HepG2 (cell line): Measurements from ENCODE around the gene SLC6A8. TPM values are rescaled to one million over a fixed set of nuclear protein-coding genes. Genes with fewer than 3 reads are reported as not detected.
"Not testable (repeated sequence)": the region's sequence is repeated elsewhere in the genome, so short reads cannot be mapped to it uniquely, and the experiment has no call there.

ENCODE experiments used
- ATAC-seq: fragments of 200-7000 bp; cut with Tn5 transposase; 3 replicates; pipeline ENCODE4 v1.9.1; 2020; ENCODE audit warnings: mild to moderate bottlenecking, moderate library complexity
- BruUV-seq: library from RNA; stranded (reverse); fragments of 400-500 nt; replicated peaks from 2 replicates; lab custom pipeline; 2021; lab: Mats Ljungman, UMichigan
- CTCF ChIA-PET: fragments of 300-600 bp; formaldehyde crosslinking; extraction: SDS; loops from one replicate; lab custom pipeline; 2021; ENCODE audit warnings: low total read pairs, inconsistent platforms, low intra/inter-chr PET ratio; lab: Yijun Ruan, JAX
- POLR2A ChIA-PET: fragments of 350-600 bp; sonication (Branson Sonifier 250); formaldehyde crosslinking; loops from one replicate; lab custom pipeline; 2020; ENCODE audit warnings: antibody characterized with exemption, inconsistent platforms; lab: Yijun Ruan, JAX
- DNase-seq: peaks from one replicate; pipeline ENCODE4 v3.0.0-alpha.2; 2015; ENCODE audit warnings: low spot score
- FAIRE-seq: peaks from 3 replicates; lab custom pipeline; 2011; peaks lifted over from hg19 to GRCh38; lab: Jason Lieb, UNC
- H2AFZ ChIP-seq: one replicate; pipeline ENCODE4 v1.6.1; 2011; ENCODE audit warnings: low read length, inconsistent platforms
- H3K27ac ChIP-seq: fragments of 300-600 bp; 3 replicates; pipeline ENCODE4 v1.8.0; 2011; ENCODE audit warnings: mixed run types, mild to moderate bottlenecking, mixed read lengths, low read length, inconsistent platforms; ENCODE audit not compliant: insufficient read depth; ENCODE audit errors: extremely low read length
- H3K27me3 ChIP-seq, 2 experiments: fragments of 200-600 bp in 1 of 2; 2 replicates in 1 of 2; 3 replicates in 1 of 2; pipeline versions ENCODE4 v1.6.0 to v1.8.0; 2011; ENCODE audit warnings: low read length in 2 of 2, mild to moderate bottlenecking in 2 of 2, moderate library complexity in 2 of 2, inconsistent platforms in 1 of 2; ENCODE audit not compliant: insufficient read depth in 2 of 2, control insufficient read depth in 1 of 2
- H3K36me3 ChIP-seq, 2 experiments: fragments of 200-600 bp in 1 of 2; replicated peaks in 1 of 2; 2 replicates in 1 of 2; 3 replicates in 1 of 2; pipeline versions ENCODE4 v1.5.1 to v1.8.0; 2011; ENCODE audit warnings: low read length in 2 of 2, inconsistent platforms in 1 of 2; ENCODE audit not compliant: insufficient read depth in 2 of 2, control insufficient read depth in 1 of 2
- H3K4me1 ChIP-seq: 2 replicates; pipeline ENCODE4 v1.5.1; 2012; ENCODE audit warnings: low read length, inconsistent platforms; ENCODE audit not compliant: insufficient read depth
- H3K4me2 ChIP-seq: 2 replicates; pipeline ENCODE4 v1.6.0; 2011; ENCODE audit warnings: low read depth, low read length, inconsistent platforms
- H3K4me3 ChIP-seq, 3 experiments: fragments of 200-600 bp in 1 of 3; sonication (generic), shearing (Covaris generic) in 1 of 3; replicated peaks in 1 of 3; 2 replicates each; pipeline ENCODE4 v1.5.1; 2011 to 2016; ENCODE audit warnings: low read length in 3 of 3, inconsistent platforms in 2 of 3, low read depth in 2 of 3, mild to moderate bottlenecking in 2 of 3, control low read depth in 1 of 3, mixed read lengths in 1 of 3; ENCODE audit not compliant: insufficient read depth in 1 of 3
- H3K79me2 ChIP-seq: one replicate; pipeline ENCODE4 v1.6.1; 2011; ENCODE audit warnings: low read length, inconsistent platforms; ENCODE audit not compliant: insufficient read depth
- H3K9ac ChIP-seq: 2 replicates; pipeline ENCODE4 v1.6.0; 2011; ENCODE audit warnings: mild to moderate bottlenecking, low read depth, low read length, inconsistent platforms; ENCODE audit not compliant: insufficient read depth
- H3K9me3 ChIP-seq: 2 replicates; pipeline ENCODE4 v1.5.1; 2012; ENCODE audit warnings: mild to moderate bottlenecking, low read length
- H4K20me1 ChIP-seq: 2 replicates; pipeline ENCODE4 v1.6.0; 2011; ENCODE audit warnings: inconsistent platforms, mild to moderate bottlenecking, low read length, moderate library complexity; ENCODE audit not compliant: insufficient read depth
- HNF4A ChIP-seq: sonication (generic); formaldehyde crosslinking; IDR thresholded peaks from 2 replicates; pipeline ENCODE4 v1.4.0; 2020; ENCODE audit warnings: missing genetic modification reagents
- HNRNPL ChIP-seq: fragments of 200-400 bp; formaldehyde crosslinking; IDR thresholded peaks from 2 replicates; pipeline ENCODE4 v1.6.1; 2017; ENCODE audit warnings: mild to moderate bottlenecking, low read depth, low read length
- POLR2G ChIP-seq: fragments of 200-400 bp; formaldehyde crosslinking; IDR thresholded peaks from 2 replicates; pipeline ENCODE4 v1.6.1; 2018; ENCODE audit warnings: mild to moderate bottlenecking, low read depth, low read length, moderate library complexity
- SALL1 ChIP-seq: sonication (generic); formaldehyde crosslinking; IDR thresholded peaks from 2 replicates; pipeline ENCODE4 v1.8.0; 2022; ENCODE audit warnings: mild to moderate bottlenecking, missing genetic modification reagents
- WGBS: methylation state at CpG from one replicate; pipeline ENCODE4 v1.1.6; 2017; ENCODE audit warnings: low lambda C conversion rate; 5-methylcytosine and 5-hydroxymethylcytosine counted together
- in situ Hi-C: cut with HindIII; loops from 2 replicates; pipeline ENCODE4 v1.10.0; 2017; ENCODE audit warnings: low pct_unique_long_range_greater_than_20kb; ENCODE audit not compliant: extremely low pct_ligation_motif_present
- intact Hi-C: fragments of 100-400 bp; cut with micrococcal nuclease; formaldehyde crosslinking; loops from one replicate; pipeline ENCODE4 v1.10.0; 2022; ENCODE audit not compliant: unreplicated experiment
- polyA plus RNA-seq, 8 experiments: library from polyadenylated mRNA; depleted of rRNA in 3 of 8; stranded (reverse) in 7 of 8; unstranded in 1 of 8; fragments of >200 nt; fragmentation: Illumina TruSeq in 4 of 8; extraction: Trizol in 4 of 8; gene quantifications; 2 replicates each; pipeline versions ENCODE4 v1.2.1 to v1.2.3, GENCODE V29; 2011 to 2016; ENCODE audit warnings: low read depth in 4 of 8, missing spikeins in 1 of 8, mixed read lengths in 1 of 8; ENCODE audit not compliant: insufficient read depth in 1 of 8
- total RNA-seq, 5 experiments: library from RNA; depleted of rRNA; stranded (reverse); fragments of >200 nt; fragmentation: Illumina TruSeq; extraction: Trizol; gene quantifications; 2 replicates each; pipeline ENCODE4 v1.2.3, GENCODE V29; 2016; ENCODE audit warnings: low read depth in 1 of 5
- TF ChIP-seq, protein P1 (sequence below): sonication (generic); formaldehyde crosslinking; IDR thresholded peaks from 2 replicates; pipeline ENCODE4 v1.5.1; 2020; ENCODE audit warnings: mild to moderate bottlenecking, missing genetic modification reagents, moderate library complexity

SLC6A8 gene
- total and polyA plus RNA-seq, 2 of the 13 experiments (the other 11 are each of a cell fraction or from before 2014, with no cell fraction given): 13.9 to 176 TPM

DNA sequence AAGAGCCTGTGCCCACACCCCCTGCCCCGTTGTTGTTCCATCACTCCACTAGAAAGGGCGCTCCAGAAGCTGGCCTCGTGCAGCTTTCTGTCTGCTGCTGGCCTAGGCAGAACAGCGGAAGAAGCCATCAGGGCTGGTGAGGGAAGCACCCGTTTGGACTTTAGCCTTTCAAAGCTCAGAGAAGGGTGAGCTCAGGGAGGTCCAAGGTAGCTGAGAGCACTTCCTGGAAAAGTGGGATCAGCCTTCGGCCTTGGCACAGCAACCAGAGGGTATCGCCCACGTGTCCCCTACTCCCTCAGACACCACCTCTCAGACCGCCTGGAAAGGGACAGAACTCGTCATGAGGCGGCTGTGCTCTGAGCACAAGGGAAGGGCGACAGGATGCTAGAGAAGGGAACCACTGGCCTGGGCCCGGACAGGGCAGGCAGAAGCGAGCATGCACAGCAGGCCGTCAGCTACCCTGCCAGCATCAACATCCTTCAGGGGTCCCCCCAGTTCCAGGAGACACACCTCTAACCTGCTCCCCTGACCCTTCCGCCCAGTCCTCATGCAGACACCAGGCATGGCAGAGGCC, 11.6 kb downstream of the SLC6A8 start:
- FAIRE-seq, H3K4me2 ChIP-seq, H3K36me3 ChIP-seq, H3K9me3 ChIP-seq, CTCF ChIA-PET, H4K20me1 ChIP-seq, BruUV-seq, H3K27me3 ChIP-seq, H3K27ac ChIP-seq, in situ Hi-C loops, H3K9ac ChIP-seq, H3K79me2 ChIP-seq, H2AFZ ChIP-seq, H3K4me3 ChIP-seq, DNase-seq, intact Hi-C loops: not testable (repeated sequence)
- WGBS: no CpG with 5 or more reads among the region's 16 CpGs
- 0 out of 2 replicates have a peak, but pooled peaks have one; percentile 24 for TF ChIP-seq HNRNPL
- TF ChIP-seq POLR2G: peak; percentile 52; the same call in 1 of the 2 replicates
- TF ChIP-seq, protein P1, sequence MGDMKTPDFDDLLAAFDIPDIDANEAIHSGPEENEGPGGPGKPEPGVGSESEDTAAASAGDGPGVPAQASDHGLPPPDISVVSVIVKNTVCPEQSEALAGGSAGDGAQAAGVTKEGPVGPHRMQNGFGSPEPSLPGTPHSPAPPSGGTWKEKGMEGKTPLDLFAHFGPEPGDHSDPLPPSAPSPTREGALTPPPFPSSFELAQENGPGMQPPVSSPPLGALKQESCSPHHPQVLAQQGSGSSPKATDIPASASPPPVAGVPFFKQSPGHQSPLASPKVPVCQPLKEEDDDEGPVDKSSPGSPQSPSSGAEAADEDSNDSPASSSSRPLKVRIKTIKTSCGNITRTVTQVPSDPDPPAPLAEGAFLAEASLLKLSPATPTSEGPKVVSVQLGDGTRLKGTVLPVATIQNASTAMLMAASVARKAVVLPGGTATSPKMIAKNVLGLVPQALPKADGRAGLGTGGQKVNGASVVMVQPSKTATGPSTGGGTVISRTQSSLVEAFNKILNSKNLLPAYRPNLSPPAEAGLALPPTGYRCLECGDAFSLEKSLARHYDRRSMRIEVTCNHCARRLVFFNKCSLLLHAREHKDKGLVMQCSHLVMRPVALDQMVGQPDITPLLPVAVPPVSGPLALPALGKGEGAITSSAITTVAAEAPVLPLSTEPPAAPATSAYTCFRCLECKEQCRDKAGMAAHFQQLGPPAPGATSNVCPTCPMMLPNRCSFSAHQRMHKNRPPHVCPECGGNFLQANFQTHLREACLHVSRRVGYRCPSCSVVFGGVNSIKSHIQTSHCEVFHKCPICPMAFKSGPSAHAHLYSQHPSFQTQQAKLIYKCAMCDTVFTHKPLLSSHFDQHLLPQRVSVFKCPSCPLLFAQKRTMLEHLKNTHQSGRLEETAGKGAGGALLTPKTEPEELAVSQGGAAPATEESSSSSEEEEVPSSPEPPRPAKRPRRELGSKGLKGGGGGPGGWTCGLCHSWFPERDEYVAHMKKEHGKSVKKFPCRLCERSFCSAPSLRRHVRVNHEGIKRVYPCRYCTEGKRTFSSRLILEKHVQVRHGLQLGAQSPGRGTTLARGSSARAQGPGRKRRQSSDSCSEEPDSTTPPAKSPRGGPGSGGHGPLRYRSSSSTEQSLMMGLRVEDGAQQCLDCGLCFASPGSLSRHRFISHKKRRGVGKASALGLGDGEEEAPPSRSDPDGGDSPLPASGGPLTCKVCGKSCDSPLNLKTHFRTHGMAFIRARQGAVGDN (CRISPR knock-in tag): peak; percentile 27
- TF ChIP-seq SALL1: 0 out of 2 replicates have a peak, but pooled peaks have one; percentile 21
- peak; percentile 10; the same call in 1 of the 2 replicates for TF ChIP-seq HNF4A
- peak; percentile 11 for ATAC-seq
- H3K4me1 ChIP-seq: peaks cover 14% of the 10 kb centered on the region
- POLR2A ChIA-PET: interaction anchor here (1.0 to 1.6 kb wide), 2 partner anchors 13 to 29 kb away, joined by 4 to 8 read pairs; partner anchors contain the start of gene SLC6A8
